Stimulated activated naive CD4-positive, alpha-beta T cell treated with Interleukin-2 at 50 U/mL for 16 hours (primary cell): Measurements from ENCODE around the gene ONECUT1.
"Not testable (repeated sequence)": the region's sequence is repeated elsewhere in the genome, so short reads cannot be mapped to it uniquely, and the experiment has no call there.

Experiments
- DNase-seq: peaks from one replicate; lab custom pipeline; 2025; lab: John Stamatoyannopoulos, UW

ONECUT1 gene

DNA sequence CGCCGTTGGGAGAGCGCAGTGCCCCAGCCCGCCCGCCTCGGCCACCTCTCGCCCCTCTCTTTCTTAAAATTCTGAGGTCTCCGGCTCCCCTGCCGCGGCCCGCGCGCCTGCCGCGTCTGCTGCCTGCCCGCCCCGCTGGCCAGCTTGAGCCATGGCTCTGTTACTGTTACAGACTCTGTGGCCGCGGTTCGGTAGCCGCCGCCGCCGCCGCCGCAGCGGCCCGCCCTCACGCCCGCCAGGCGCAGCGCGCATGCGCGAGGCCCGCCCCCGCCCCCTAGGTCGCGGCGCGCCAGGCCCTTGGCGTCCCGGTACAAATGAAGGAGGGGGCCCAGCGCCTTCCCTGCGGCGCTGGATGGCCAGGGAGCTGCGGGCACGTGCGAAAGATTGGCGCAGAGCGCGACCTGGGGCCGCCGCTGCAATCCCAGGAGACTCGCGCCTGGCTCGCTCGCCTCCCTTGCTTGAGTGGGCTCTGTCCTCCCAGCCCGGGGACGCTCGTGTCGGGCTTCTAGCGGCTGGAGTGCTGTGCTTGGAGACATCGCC, at the start of gene ONECUT1:
Gene ONECUT1, minus strand, starts transcription at position 168 of the 540 bp plus-strand sequence. CDS start 452 bp downstream, outside the sequence.
- peak; percentile 22 for DNase-seq

DNA sequence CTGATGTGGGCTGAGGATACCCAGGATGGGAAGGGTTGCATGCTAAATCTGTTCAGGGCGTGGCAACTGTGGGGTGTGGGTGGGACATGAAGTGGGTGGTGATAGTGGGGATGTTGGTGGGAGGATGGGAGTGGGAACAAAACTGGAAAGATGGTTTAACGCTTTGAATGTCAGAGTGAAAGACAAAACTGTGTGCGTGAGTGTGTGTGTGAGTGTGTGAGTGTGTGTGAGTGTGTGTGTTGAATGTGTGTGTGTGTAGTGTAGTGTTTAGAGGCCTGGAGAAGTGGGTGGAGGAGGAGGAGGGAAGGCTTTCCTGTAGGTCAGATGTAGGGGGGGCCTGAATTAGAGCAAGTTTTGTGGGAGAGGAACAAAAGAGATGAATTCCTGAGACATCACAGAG, 44.2 kb upstream of the ONECUT1 start:
- no peak for DNase-seq

DNA sequence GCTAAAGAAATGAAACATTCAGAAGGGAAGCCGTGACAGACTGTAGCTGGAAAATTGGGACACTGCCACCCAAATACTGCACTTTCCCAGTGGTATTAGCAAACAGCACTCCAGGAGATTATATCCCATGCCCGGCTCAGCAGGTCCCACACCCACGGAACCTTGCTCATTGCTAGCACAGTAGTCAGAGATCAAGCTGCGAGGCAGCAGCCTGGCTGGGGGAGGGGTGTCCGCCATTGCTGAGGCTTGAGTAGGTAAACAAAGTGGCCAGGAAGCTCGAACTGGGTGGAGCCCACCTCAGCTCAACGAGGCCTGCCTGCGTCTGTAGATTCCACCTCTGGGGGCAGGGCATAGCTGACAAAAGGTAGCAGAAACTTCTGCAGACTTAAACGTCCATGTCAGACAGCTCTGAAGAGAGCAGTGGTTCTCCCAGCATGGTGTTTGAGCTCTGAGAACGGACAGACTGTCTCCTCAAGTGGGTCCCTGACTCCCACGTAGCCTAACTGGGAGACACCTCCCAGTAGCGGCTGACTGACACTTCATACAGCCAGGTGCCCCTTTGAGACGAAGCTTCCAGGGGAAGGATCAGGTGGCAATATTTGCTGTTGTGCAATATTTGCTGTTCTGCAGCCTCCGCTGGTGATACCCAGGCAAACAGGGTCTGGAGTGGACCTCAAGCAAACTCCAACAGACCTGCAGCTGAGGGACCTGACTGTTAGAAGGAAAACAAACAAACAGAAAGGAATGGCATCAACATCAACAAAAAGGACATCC, 34.2 kb upstream of the ONECUT1 start:
- DNase-seq: not testable (repeated sequence)

DNA sequence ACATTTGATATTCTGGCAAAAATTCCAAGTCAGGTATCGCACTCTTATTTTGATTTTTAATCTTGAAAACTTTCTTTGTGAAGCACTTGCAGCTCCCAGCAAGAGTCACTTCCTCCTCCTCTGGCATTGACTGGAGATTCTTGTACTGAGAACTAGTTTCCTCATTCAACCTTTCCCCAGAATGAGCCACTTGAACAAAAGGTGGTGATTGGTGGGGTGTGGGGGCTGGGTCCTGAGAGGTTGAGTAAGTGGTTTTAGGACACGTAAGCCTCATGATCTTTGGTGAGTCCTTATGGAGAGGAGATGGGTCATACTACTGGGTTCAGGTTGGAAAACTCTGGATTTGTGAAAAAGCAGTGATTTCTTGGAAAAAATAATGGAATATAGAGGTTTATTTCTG, 32.3 kb upstream of the ONECUT1 start:
- no peak for DNase-seq

DNA sequence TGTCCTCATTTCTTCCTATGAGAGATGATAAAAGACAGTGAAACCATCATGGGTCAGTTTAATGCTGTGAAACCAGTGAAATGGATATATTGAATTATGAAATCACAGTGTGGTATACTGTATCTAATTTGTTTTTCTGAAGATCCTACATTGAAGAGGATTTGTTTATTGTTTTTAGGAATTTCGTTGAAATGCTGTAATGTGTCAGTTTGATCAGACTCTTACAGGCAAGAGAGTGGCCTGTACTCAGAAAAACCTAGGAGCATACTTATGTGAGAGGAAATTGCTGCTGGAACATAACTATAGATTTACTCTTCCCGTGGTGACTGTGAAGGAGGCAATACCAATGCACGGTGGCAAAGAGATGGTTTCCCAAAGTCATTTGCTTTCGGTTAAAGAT, 29.1 kb upstream of the ONECUT1 start:
- DNase-seq: no peak

DNA sequence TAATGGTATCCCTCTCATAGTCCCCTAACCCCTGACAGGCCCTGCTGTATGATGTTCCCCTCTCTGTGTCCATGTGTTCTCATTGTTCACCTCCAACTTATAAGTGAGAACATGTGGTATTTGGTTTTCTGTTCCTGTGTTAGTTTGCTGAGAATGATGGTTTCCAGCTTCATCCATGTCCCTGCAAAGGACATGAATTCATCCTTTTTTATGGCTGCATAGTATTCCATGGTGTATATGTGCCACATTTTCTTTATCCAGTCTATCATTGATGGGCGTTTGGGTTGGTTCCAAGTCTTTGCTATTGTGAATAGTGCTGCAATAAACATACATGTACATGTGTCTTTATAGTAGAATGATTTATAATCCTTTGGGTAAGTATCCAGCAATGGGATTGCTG, 25.8 kb upstream of the ONECUT1 start:
- DNase-seq: not testable (repeated sequence)

DNA sequence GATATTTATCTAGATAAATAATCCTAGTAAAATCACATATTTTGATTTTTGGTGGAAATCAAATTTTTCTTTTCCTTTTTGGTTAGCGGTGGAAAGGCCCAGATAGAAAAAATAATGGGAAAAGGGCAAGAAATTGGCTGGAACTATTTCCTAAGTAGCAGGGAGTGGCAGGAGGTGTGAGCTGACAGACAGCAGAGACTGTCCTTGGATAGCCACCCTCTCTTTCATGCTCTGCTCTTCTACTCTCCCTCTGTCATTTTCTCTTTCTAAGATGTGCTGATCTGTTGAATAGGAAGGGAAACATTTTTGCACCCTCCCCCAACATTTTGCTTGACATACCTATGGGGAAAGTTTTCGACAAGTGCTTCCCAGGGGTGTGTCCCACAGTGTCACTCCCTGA, 18.9 kb upstream of the ONECUT1 start:
- no peak for DNase-seq

DNA sequence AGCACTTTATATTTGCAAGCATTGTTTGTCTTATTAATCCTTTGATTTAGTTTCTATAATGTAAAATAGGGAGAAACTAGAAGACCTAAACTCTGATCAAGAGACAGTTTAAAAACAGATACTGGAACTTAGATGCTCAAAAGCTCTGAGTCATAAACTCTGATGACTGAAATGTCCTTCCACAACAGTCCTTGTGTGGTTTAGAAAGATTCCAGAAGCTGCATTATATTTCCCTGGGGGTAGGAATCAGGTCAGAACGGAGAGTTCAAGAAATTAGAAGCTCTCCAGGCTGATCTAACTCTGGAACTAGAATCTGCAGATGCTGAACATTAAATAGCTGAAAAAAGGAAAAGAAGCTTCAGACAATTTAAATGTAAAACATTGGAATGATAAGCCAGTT, 18.3 kb upstream of the ONECUT1 start:
- DNase-seq: no peak

DNA sequence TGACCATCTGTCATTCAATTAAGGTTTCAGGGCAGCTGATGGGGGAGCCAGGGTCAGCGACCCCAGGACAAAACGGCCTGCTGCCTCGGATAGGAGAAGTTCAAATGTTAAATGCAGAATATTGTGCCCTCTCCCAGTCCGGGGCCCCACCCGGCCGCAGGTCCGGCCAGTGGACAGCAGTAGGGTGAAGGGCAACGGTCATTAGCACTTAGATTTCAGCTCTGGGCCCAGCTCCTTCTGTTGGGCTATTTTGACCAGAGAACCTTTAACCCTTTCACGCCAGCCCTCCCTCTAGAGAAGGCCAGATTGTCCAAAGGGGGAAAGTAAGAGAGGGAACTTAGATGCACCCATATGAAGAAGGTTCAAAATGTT, 16.1 kb upstream of the ONECUT1 start:
- DNase-seq: no peak

DNA sequence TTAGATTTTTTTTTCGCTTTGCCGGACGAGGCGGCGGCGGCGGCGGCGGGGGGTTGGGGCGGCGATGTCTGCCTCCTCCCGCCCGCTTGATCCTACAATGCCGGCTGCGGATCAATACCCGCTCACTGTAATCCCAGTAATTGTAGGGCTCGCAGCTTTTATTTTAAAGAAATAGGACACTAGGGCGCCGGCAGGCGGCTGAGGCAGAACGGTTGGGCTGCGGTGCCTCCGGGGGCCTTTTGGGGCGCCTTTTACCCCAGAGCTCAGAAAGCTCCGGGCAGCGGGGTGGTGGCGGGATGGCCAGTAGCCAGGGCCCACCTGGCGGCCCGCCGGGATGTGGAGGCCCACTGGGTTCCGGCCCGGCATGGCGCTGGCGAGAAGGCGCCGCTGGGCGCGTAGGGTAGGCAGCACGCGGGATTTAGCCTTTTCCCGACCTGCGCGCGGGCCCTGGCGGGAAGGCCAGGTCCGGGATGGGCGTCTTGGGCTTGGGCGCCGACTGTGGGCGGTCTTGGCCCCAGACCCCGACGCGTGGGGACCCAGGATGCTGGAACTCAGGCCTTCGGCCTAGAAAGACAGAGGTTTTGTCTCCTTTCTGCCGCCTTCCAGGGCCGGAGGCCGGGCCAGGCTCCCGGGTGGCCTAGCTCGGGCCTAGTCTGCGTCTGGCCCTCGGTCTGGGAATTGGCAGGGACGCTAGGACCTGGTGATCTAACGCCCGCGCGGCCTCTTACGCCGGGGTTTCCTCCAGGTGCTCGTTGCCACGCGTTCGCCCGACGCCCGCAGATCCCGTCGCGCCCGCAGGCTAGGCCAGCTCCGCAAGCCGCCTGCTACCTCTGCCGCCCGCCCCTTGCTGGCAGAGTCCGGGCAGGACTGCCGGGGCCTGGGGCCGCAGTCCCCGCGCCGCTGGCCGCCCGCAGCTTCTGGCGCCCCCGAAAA, 15.5 kb upstream of the ONECUT1 start:
- no peak for DNase-seq

DNA sequence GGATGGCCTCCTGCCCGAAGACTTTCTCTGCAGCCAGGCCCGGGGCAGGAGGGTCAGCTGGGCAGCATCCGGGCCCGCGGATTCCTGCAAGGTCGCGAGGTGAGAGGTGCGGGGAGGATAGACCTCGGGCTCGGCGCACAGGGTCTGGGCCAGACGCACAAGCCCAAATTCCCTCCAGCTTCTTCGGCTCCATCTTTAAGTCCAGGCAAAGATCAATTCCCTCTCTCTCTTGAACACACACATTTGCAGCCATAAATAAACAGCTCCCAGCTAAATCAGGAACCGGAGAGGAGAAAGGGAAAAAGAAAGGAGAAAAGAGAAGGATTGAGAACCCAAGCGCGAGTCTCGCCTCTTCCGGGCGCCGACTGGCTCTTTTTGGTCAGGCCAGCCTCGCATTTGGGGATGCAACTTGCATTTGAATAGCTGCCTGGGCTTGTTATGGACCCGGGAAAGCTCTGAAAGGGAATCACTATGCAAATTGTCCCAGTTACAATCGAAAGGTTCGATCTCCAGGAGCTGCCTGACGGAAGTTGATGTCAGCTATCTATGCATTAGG, 14.5 kb upstream of the ONECUT1 start:
- DNase-seq: no peak

DNA sequence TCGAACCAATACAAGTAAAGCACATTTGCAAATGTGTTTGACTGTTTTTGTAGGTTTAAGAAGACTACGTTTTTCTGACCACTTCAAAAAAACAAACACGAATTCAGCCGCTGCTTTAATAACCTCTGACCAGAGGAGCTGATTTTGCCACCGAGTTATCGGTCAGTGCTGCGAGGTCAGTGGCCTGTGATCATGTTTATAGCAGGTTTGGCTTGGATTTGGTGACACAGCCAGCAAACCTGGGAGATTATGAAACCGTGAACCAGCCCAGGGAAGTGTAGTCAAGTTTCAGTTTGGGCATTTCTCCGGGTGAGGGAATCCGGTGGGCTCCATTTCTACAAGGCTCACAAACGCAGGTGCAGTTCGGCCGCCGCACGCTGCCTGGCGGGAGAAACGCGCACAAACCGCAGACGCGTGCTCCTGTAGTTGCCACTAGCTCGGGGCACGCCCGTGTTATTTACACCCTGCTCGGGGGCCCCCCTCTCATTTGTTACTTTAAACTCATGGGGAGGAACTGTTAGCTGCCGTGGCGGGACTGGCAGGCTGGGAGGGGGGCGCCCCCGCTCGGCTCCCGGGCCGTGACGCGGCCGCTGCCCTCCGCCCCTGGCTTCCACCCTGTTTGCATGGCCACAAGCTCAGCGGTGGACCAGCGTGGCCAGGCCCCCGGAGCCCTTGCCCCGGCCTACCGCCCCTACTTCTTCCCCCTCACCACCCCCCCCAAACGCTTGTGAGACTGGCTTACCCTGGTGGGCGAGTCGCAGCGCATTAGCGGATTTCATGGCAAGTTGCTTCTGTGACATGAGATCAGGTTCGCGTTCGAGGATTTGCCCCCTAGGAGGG, 13.6 kb upstream of the ONECUT1 start:
- no peak for DNase-seq

DNA sequence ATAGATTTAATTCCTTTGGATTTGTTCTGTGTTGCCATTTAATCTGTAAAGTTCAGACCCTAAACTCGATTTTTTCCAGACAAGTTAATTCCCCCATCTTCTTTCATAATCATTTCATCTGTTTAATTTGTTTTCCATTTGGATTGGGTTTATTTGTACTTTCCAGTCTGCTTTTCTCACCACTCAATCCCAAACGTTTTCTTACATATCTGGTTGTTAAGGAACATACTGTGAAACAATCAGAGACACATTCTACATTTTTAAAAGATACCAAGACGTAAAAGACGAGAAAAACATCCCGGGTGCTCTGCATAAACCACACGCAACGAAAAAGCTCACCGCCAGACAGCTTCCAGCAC, 13.0 kb upstream of the ONECUT1 start:
- DNase-seq: no peak

DNA sequence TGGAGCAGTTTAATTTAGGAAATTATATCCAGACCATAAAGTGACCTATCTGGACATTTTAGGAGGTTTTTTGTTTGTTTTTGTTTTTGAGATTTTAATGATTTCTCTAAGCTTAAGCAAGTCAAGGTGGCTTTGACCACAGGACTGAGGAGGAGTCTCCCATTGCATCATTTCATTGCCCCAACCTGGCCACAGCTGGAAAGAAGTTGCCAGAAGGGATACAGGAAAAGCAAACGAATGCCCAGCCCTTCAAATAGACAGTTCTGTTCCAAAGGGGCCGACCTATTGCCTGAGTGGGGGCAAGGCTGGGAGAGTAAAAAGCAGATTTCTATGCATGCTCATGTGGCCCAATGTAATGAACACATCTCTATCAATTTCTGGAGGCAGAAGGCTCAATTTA, 12.0 kb upstream of the ONECUT1 start:
- no peak for DNase-seq

DNA sequence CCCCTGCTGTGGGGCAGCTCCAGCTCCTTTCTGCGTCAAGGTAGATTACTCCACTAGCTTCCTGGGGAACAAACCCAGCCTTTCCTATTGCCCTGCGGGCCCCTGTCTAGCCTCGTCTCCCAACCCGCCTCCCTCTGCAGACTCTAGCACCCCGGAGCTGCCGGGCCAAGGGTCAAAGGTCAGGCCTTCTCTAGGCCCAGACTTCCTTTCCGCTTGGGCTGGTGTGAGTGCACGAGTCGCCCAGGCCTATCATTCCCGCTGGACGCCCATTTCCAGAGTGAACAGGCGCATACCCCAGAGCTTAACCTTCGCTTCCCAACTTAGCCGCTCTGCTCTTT, 11.6 kb upstream of the ONECUT1 start:
- DNase-seq: no peak

DNA sequence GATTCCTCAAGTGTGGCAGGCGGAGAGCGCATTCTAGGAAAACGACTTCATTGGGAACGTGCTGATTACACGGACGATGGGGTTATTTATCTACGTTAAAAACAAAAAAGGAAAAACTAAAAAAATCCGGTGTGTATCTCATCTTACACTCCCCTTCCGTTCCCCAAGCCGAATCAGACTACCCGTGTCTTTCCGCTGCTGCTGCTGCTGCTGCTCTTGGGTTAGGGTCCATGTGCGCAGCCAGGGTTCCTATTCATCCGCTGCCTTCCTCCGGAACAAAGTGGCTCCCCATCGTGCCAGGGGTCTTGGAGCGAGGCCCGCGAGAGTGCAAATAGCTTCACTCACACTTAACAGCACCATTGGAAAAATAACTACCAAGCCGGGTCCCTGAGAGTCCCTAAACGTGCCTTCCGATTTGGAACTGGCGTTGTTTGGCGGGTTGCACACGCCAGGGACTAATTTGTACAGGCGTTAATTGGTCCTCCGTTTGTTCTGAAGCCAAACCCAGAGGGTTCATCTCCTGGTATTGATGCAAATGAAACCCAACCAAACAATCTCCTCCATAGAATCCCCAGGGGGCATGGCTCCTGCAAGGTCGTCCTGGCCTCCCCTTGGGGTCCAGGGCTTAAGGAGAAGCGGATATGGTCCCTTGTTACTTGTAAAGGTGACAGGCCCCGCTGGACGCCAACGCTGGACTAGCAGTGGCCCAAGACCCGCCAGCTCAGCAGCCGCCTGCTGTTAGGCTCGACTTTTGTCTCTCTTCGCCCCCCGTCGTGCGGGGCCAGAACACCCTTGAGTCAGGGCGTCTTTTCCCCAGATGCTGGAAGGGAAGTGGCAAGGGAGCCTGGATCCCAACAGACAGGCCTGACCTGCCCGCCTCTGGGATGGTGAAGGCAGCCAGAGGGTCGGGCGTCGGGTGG, 11.0 kb upstream of the ONECUT1 start:
- DNase-seq: no peak

DNA sequence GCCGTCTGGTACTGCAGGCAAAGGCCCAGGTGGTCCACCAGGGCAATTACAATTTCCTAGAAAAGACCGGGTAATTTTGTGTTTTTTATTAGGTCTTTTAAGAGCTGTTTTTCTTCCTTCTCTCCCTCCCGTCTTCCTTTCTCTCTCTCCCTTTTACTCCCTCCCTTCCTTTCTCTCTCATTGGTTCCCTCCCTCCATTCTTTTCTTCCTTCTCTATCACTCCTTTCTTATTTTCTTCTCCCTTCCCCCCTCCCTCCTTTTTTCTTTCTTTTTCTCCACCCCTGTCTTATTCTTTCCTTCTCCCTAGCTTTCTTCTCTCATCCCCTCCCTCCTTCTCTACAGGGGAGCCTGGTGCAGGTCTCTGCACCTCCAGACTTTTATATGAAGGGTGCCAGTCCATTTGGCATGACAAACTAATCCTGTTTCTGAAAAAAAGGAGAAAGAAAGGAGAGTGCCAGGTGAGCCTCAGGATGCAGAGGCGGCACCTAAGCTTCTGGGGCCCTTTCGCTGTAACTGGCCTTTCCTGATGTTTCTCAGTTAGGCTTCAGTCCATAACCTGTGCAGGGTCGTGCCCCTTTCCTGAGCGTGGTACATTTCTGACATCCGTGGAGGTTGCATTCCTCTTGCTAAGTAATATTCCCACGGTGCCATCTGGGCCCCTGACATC, 9.1 kb upstream of the ONECUT1 start:
- no peak for DNase-seq

DNA sequence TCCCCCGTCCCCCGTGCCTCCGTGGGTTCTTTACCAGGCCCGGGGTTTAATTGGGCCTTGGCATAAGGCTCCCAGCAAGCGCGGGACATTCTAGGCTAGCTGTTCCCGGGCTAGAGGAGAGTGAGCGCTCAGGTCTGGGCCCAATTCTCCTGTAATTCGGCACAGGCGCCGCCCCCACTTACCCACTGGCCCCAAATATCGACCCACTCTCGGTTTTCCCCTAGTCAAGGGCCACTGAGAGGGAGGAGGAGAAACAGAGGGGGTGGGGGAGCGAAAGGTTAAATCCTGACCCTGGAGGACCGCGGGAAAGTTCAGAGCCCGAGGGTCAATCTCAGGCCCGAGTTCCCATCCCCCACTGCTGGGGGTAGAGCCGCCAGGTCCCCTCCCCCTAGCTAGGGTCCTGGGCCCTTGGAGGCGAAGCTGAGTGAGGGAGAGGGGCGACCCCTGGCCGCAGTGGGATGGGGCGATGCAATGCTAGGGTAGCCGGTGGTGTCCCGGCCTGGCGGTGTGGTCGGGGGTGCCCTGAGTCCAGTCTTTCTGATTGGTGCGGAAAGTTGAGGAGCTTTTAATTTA, 8.5 kb upstream of the ONECUT1 start:
- DNase-seq: no peak

DNA sequence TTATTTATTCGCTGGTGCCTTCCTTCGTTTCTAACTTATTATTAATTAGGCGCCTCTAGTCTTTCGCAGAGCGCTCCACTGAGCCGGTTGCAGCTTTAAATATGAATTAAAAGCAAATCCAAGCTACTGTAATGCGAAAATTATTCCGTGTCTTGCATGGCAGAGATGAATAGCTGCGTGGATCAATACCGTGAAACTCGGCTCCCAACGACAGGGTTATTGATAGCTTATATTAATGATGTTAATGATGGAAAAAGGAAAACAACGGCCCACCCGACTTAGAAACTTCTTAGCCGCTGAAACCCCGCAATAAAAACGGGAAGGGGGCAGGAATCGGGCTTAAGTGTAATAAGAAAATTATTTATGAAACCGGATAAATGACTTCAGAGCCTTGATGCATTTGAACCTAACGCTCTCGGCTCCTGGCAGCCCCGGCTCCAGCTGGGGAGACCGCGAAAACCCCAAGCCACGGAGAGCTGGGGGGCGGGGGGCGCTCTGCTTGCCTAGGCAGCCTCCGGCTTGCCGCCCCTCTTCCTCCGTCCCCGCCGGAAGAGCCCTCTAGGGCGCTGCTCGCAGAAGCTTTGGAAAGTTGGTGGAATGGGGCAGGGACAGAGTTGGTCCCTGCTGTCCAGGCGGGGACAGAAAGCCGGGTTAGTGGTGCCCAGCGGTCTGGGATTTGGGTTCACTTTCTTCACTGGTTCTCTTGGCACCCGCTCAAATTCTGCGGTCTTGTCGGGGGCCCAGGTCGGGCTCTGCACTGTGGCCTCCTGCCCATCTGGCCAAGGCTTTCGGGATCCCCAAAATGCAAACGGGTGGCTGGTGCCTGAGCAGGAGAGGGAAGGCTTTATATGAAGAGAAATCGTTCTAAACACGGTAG, 7.7 kb upstream of the ONECUT1 start:
- DNase-seq: no peak
